Keratinocyte (primary cell): ENCODE results near the gene LITAFD.

ENCODE experiments used
- CTCF ChIP-seq, 3 experiments: IDR thresholded peaks in 1 of 3; conservative IDR thresholded peaks in 1 of 3; optimal IDR thresholded peaks in 1 of 3; 2 replicates in 2 of 3; 3 replicates in 1 of 3; pipeline versions ENCODE3 to v1.5.1; 2011; ENCODE audit warnings: low read length in 3 of 3, mild to moderate bottlenecking in 3 of 3, moderate library complexity in 2 of 3, control low read depth in 1 of 3, inconsistent platforms in 1 of 3; ENCODE audit not compliant: insufficient read depth in 2 of 3; ENCODE audit errors: extremely low read depth in 1 of 3
- EZH2 ChIP-seq: IDR thresholded peaks from one replicate; pipeline ENCODE4 v1.6.1; 2012; ENCODE audit warnings: inconsistent platforms, mild to moderate bottlenecking, low read length, moderate library complexity

- TF ChIP-seq EZH2: no peak
- no peak for TF ChIP-seq CTCF (optimal IDR thresholded peaks at IDR 0.05 in 1 of 3, IDR thresholded peaks at IDR 0.05 in 1 of 3, conservative IDR thresholded peaks at IDR 0.05 in 1 of 3; ENCODE audit: extremely low read depth in 1 of 3, insufficient read depth in 2 of 3, low read length in 3 of 3)
Measured at GRCh38 chr16:8874388-8874787, 7.8 kb upstream of the LITAFD start.
